ENCODE measurements around the gene EBNA1BP2. TPM values are rescaled to one million over a fixed set of nuclear protein-coding genes. Genes with fewer than 3 reads are reported as not detected.

Gene EBNA1BP2
- total and polyA plus RNA-seq, 2 of the 4 experiments (the other 2 are of a cell fraction) = 82.8 to 135 TPM

DNA sequence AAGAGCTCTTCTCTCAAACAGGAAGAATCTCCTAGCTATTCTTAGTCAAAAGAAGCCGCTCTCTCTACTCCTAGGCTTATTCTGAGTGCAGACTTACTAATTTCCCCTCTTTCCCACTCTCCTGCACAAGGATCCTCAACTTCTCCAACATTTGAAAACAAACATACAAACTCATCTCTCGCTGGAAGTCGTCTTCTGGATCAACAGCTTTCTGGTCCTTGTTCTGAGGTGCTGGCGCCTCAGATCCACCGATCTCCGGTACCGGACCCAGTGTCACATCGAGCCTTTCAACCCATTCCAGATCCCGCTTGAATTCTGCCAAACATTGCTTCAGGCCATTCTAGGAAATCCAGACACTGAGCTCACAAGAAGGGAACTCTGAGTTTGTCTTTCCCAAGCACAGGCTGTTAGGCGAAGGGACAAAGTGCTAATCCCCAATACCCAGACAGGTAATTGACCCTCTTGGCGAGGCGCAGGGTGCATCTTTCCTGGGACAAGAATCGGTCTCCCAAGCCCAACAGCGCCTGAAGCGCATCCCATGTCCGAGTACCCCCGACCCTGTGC, 696 bp downstream of the EBNA1BP2 start:
- peak overlapping the region; percentile 82 for H3K9ac ChIP-seq (ENCODE audit: low read depth, low read length)
- no peaks in the 10 kb centered on the region; the same call in 1 of the 2 replicates for H4K20me1 ChIP-seq (ENCODE audit: insufficient read depth, low read length)
- peak overlapping the region; percentile 60 for H3K27ac ChIP-seq (ENCODE audit: insufficient read depth, low read length)
- 0 out of 2 replicates have a peak, but pooled peaks cover 3% of the 10 kb centered on the region for H3K9me1 ChIP-seq (ENCODE audit: insufficient read depth, low read length)
- peak overlapping the region; percentile 80 for H3K4ac ChIP-seq (ENCODE audit: low read depth, low read length)
- H2AK9ac ChIP-seq (replicated peaks; ENCODE audit: low read depth, low read length, poor library complexity) = peak overlapping the region; percentile 96
- peak overlapping the region; percentile 97 for H2AFZ ChIP-seq (replicated peaks; ENCODE audit: low read length, poor library complexity)
- peak overlapping the region; percentile 18; the same call in 1 of the 2 replicates for H4K91ac ChIP-seq (ENCODE audit: insufficient read depth, low read depth, low read length)
- CTCF ChIA-PET = no interaction called here
- H3K4me1 ChIP-seq (ENCODE audit: control insufficient read depth, insufficient read depth, low read length) = no peaks in the 10 kb centered on the region
- POLR2A ChIA-PET (ENCODE audit: unreplicated experiment) = interaction anchor here (1.9 kb wide), 1 partner anchor 35 kb away, joined by 5 read pairs; no protein-coding TSS in a partner anchor
- in situ Hi-C loops (cut with MboI; ENCODE audit: low sequenced_read_pairs) = no loop called here
- H2AK5ac ChIP-seq (ENCODE audit: low read depth, low read length) = peak overlapping the region; percentile 74
- dilution Hi-C loops (cut with HindIII; ENCODE audit: low sequenced_read_pairs, unreplicated experiment) = no loop called here
- peaks cover 20% of the 10 kb centered on the region for H3K36me3 ChIP-seq (ENCODE audit: control insufficient read depth, insufficient read depth, low read length)
- peak overlapping the region; percentile 85 for H3K14ac ChIP-seq (replicated peaks; ENCODE audit: low read depth, low read length)
- H3K79me1 ChIP-seq (ENCODE audit: low read depth in 1 of 2, low read length in 2 of 2) = peaks cover 40 to 43% of the 10 kb centered on the region in 2 experiments
- no peak overlapping the region for H2BK15ac ChIP-seq (ENCODE audit: low read depth, low read length)
- H3K4me3 ChIP-seq (ENCODE audit: insufficient read depth, low read depth, low read length) = peak overlapping the region; percentile 75
- DNase-seq = peak; percentile 1
- H3K27me3 ChIP-seq (ENCODE audit: control insufficient read depth, insufficient read depth, low read length) = peaks cover 5% of the 10 kb centered on the region
- no peak overlapping the region for H3K18ac ChIP-seq (ENCODE audit: low read depth, low read length)
- peak overlapping the region; percentile 85 for H3K4me2 ChIP-seq (ENCODE audit: low read depth, low read length)
- no peak overlapping the region for H2BK20ac ChIP-seq (ENCODE audit: low read depth, low read length)
- BruUV-seq (replicated peaks) = TSS peak; percentile 94
- H4K5ac ChIP-seq (ENCODE audit: low read depth, low read length) = no peak overlapping the region
- peak overlapping the region; percentile 27 for H2BK5ac ChIP-seq (ENCODE audit: low read depth, low read length, poor library complexity, severe bottlenecking)
- H3K9me3 ChIP-seq (ENCODE audit: control insufficient read depth, insufficient read depth, low read length) = no peaks in the 10 kb centered on the region
- no peak overlapping the region for H2BK120ac ChIP-seq (ENCODE audit: low read depth, low read length)
- peak overlapping the region; percentile 45 for H3K56ac ChIP-seq (ENCODE audit: extremely low read depth, insufficient read depth, low read length)
- WGBS, 2 experiments (ENCODE audit: extremely low coverage in 2 of 2, insufficient read length in 1 of 2) = 16% methylated on average over 13 of the region's 17 CpGs; no CpG with 5 or more reads in 1 of the 2 experiments
- TF ChIP-seq RAD21 (IDR thresholded peaks at IDR 0.05; ENCODE audit: low read length) (0 out of 2 replicates have a peak, but pooled peaks have one; percentile 1), BHLHE40 (IDR thresholded peaks at IDR 0.05; ENCODE audit: low read depth, low read length) (no peak)
- intact Hi-C loops (cut with micrococcal nuclease) = no loop called here
- peak overlapping the region in 1 of 2 experiments; percentile 72; a peak in 2 of 4 replicates for H4K8ac ChIP-seq (ENCODE audit: low read depth in 2 of 2, low read length in 2 of 2)
- ATAC-seq (ENCODE audit: low read depth) = no peak
- peak overlapping the region; percentile 89 for H3K23ac ChIP-seq (ENCODE audit: low read depth, low read length)

Data from IMR-90 (cell line).